Thyroid gland (tissue), 4 donors: Measurements from ENCODE around the gene DPP8. TPM values are rescaled to one million over a fixed set of nuclear protein-coding genes. Genes with fewer than 3 reads are reported as not detected.
A peak's percentile ranks its signal among the peaks of the same experiment; 100 is the strongest.

Experiments
- DNase-seq, 2 donors: peaks; one replicate each; pipeline ENCODE4 v3.0.0-alpha.2; 2019
- H3K27ac ChIP-seq, 3 donors: fragments of 200-600 bp; sonication (generic); 1 replicate in 2 of 3; 2 replicates in 1 of 3; pipeline ENCODE4 v1.5.1; 2016 to 2019; ENCODE audit warnings: mild to moderate bottlenecking in 1 of 3, moderate library complexity in 1 of 3
- H3K27me3 ChIP-seq: fragments of 200-600 bp; sonication (generic); one replicate; pipeline ENCODE4 v1.5.1; 2019
- H3K36me3 ChIP-seq, 2 donors: fragments of 200-600 bp; sonication (generic); one replicate each; pipeline ENCODE4 v1.5.1; 2016 to 2019
- H3K4me1 ChIP-seq, 2 donors: fragments of 200-600 bp; sonication (generic); one replicate each; pipeline ENCODE4 v1.5.1; 2017 to 2019
- H3K4me3 ChIP-seq, 3 donors: fragments of 200-600 bp; sonication (generic); replicated peaks in 1 of 3; 1 replicate in 2 of 3; 2 replicates in 1 of 3; pipeline ENCODE4 v1.5.1; 2016; ENCODE audit warnings: mild to moderate bottlenecking in 1 of 3
- H3K9me3 ChIP-seq: fragments of 200-600 bp; sonication (generic); one replicate; pipeline ENCODE4 v1.5.1; 2017
- CTCF ChIP-seq, 6 experiments: fragments of 200-600 bp in 3 of 6; fragments of 450-650 bp in 3 of 6; sonication (generic) in 3 of 6; IDR thresholded peaks; one replicate each; pipeline ENCODE4 v1.5.1; 2016 to 2019; ENCODE audit warnings: antibody characterized with exemption in 6 of 6, mild to moderate bottlenecking in 2 of 6, inconsistent platforms in 1 of 6, moderate library complexity in 1 of 6
- POLR2A ChIP-seq, 2 donors: fragments of 450-650 bp; IDR thresholded peaks; one replicate each; pipeline ENCODE4 v1.6.1; 2017; ENCODE audit warnings: antibody characterized with exemption in 2 of 2, mild to moderate bottlenecking in 2 of 2, moderate library complexity in 1 of 2
- WGBS, 2 donors: methylation state at CpG; one replicate each; pipeline ENCODE4 v1.1.5; 2017; 5-methylcytosine and 5-hydroxymethylcytosine counted together
- intact Hi-C: fragments of 100-400 bp; cut with DNase I; formaldehyde crosslinking; loops from one replicate; pipeline ENCODE4 v1.15.1; 2023
- total RNA-seq, 4 donors: library from RNA; depleted of rRNA; stranded (reverse); fragments of >200 nt; gene quantifications; one replicate each; pipeline ENCODE4 v1.2.3, GENCODE V29; 2016

The DPP8 gene
- total RNA-seq, 4 donors from 2014 or later = 44.8 to 53.5 (median 52.3) TPM

- DNase-seq = peak; percentile 48 to 65
- Histone ChIP-seq H3K36me3 (no peaks in the 10 kb centered on the region), H3K4me1 (peaks cover 24 to 39% of the 10 kb centered on the region in 2 donors), H3K9me3 (no peaks in the 10 kb centered on the region), H3K4me3 (no peak overlapping the region), H3K27me3 (no peaks in the 10 kb centered on the region), H3K27ac (peak overlapping the region in 2 of 3 donors; percentile 56 to 68)
- intact Hi-C loops = no loop called here
- no peak for TF ChIP-seq POLR2A (IDR thresholded peaks at IDR 0.05)
- 48 to 63% methylated on average over 10 of the region's 10 CpGs for WGBS, 2 donors
These were observed 4.6 kb downstream of the DPP8 start for GRCh38 chr15:65512807-65513416.

- Histone ChIP-seq H3K4me3 (no peak overlapping the region), H3K27me3 (no peaks in the 10 kb centered on the region), H3K36me3 (no peaks in the 10 kb centered on the region), H3K27ac (peak overlapping the region; percentile 50 to 68 (median 56)), H3K4me1 (peaks cover 24 to 39% of the 10 kb centered on the region in 2 donors), H3K9me3 (no peaks in the 10 kb centered on the region)
- DNase-seq = no peak
- no peak for TF ChIP-seq POLR2A (IDR thresholded peaks at IDR 0.05)
- no peak for TF ChIP-seq CTCF (IDR thresholded peaks at IDR 0.05)
- 82 to 92% methylated on average over 5 of the region's 5 CpGs for WGBS, 2 donors
- intact Hi-C loops = no loop called here
These were observed 5.3 kb downstream of the DPP8 start for GRCh38 chr15:65512189-65512588.

- H3K4me3 ChIP-seq = no peak overlapping the region
- no peaks in the 10 kb centered on the region for H3K27me3 ChIP-seq
- H3K36me3 ChIP-seq = peaks cover 7 to 10% of the 10 kb centered on the region in 2 donors
- WGBS, 2 donors = 92% methylated on average over 2 of the region's 2 CpGs
- intact Hi-C loops = no loop called here
- no peak overlapping the region for H3K27ac ChIP-seq
- H3K9me3 ChIP-seq = no peaks in the 10 kb centered on the region
- peaks cover 12 to 22% of the 10 kb centered on the region in 2 donors for H3K4me1 ChIP-seq
- TF ChIP-seq CTCF (IDR thresholded peaks at IDR 0.05) = no peak
- TF ChIP-seq POLR2A (IDR thresholded peaks at IDR 0.05) = no peak
- no peak for DNase-seq
These were observed 8.2 kb downstream of the DPP8 start for GRCh38 chr15:65509321-65509720.

- H3K36me3 ChIP-seq = peaks cover 28 to 38% of the 10 kb centered on the region in 2 donors
- H3K9me3 ChIP-seq = no peaks in the 10 kb centered on the region
- no peak overlapping the region for H3K4me3 ChIP-seq
- H3K27ac ChIP-seq = no peak overlapping the region
- intact Hi-C loops = no loop called here
- WGBS, 2 donors = 24 to 44% methylated on average over 4 of the region's 4 CpGs
- H3K4me1 ChIP-seq = peaks cover 7 to 12% of the 10 kb centered on the region in 2 donors
- TF ChIP-seq POLR2A (IDR thresholded peaks at IDR 0.05) (no peak), CTCF (IDR thresholded peaks at IDR 0.05) (no peak)
- DNase-seq = peak; percentile 53 to 72
- H3K27me3 ChIP-seq = no peaks in the 10 kb centered on the region
These were observed 23.4 kb downstream of the DPP8 start for GRCh38 chr15:65494076-65494475.

GRCh38 chr15:65484876-65485275, 32.6 kb downstream of the DPP8 start:
- intact Hi-C loops = no loop called here
- H3K4me3 ChIP-seq = no peak overlapping the region
- no peak overlapping the region for H3K27ac ChIP-seq
- TF ChIP-seq POLR2A (IDR thresholded peaks at IDR 0.05) (no peak), CTCF (IDR thresholded peaks at IDR 0.05) (no peak)
- peaks cover 31 to 36% of the 10 kb centered on the region in 2 donors for H3K36me3 ChIP-seq
- no peaks in the 10 kb centered on the region for H3K27me3 ChIP-seq
- no peaks in the 10 kb centered on the region for H3K9me3 ChIP-seq
- no peak for DNase-seq
- WGBS, 2 donors = 93 to 95% methylated on average over 4 of the region's 4 CpGs
- H3K4me1 ChIP-seq = no peaks in the 10 kb centered on the region
